GM10266 (cell line): ENCODE results near the gene SOCS6.

Source experiments
- DNase-seq: peaks from one replicate; pipeline ENCODE4 v3.0.0; 2012; ENCODE audit errors: extremely low spot score
- CTCF ChIP-seq: IDR thresholded peaks from 2 replicates; pipeline ENCODE4 v1.5.1; 2012; ENCODE audit warnings: mild to moderate bottlenecking, low read depth; ENCODE audit not compliant: control insufficient read depth, insufficient read depth; ENCODE audit errors: missing control alignments

The SOCS6 gene

GRCh38 chr18:70370762-70371733 lies 82.2 kb downstream of the SOCS6 start:
- no peak for TF ChIP-seq CTCF
- DNase-seq: no peak

GRCh38 chr18:70371908-70372307 lies 83.1 kb downstream of the SOCS6 start:
- DNase-seq: no peak
- TF ChIP-seq CTCF: no peak

- no peak for TF ChIP-seq CTCF
- no peak for DNase-seq
Observed at GRCh38 chr18:70372450-70373041, 83.7 kb downstream of the SOCS6 start.

GRCh38 chr18:70373042-70373519 lies 84.2 kb downstream of the SOCS6 start:
- no peak for DNase-seq

GRCh38 chr18:70374154-70374553 lies 85.3 kb downstream of the SOCS6 start:
- no peak for TF ChIP-seq CTCF
- no peak for DNase-seq

More at GRCh38 chr18:70373042-70373519, 84.2 kb downstream of the SOCS6 start:
- TF ChIP-seq CTCF: no peak

- DNase-seq: no peak
Observed at GRCh38 chr18:70376137-70376913, 87.5 kb downstream of the SOCS6 start.

More at GRCh38 chr18:70376137-70376913, 87.5 kb downstream of the SOCS6 start:
- no peak for TF ChIP-seq CTCF
